Measurements from ENCODE around the gene TRDMT1. TPM values are rescaled to one million over a fixed set of nuclear protein-coding genes. Genes with fewer than 3 reads are reported as not detected.

Gene TRDMT1
- total RNA-seq, 1 donor, result 6.0 TPM

- H3K4me3 ChIP-seq (ENCODE audit: low read depth, low read length), result no peak within 1 kb of the TSS
- no peak for TF ChIP-seq CTCF (IDR thresholded peaks at IDR 0.05; ENCODE audit: insufficient read depth, low read depth, low read length)
- DNase-seq (ENCODE audit: low read depth), result no peak
Measured at GRCh38 chr10:17129741-17130140, 71.7 kb downstream of the TRDMT1 start, which contains the start of gene CUBN. TSS of gene CUBN (minus strand) at chr10:17129811. CDS start at chr10:17129765, 46 bp downstream.

- H3K4me3 ChIP-seq (ENCODE audit: low read depth, low read length), result no peak overlapping the region
Measured at GRCh38 chr10:17128261-17128660, 73.2 kb downstream of the TRDMT1 start.

DNA sequence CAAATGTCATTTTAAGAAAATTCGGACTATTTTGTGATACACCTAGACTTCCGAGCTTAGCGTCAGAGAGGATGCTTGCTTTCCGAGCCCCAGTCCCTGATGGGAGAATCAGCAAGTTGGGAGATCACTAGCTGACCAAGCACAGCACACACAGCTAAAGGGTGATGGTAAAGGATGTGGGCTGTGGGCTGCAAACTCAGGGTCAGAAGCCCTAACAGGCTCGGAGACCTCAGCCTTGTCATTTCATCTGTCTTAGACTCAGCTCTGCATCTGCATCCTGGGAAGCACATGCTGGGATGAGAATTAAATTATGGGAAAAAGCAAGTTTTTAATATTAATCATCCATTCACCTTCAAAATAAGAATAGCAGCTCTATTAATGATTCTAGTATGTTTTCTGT lies 75.1 kb downstream of the TRDMT1 start:
- no peak overlapping the region for H3K4me3 ChIP-seq (ENCODE audit: low read depth, low read length)
- no peak for DNase-seq (ENCODE audit: low read depth)
- no peak for TF ChIP-seq CTCF (IDR thresholded peaks at IDR 0.05; ENCODE audit: insufficient read depth, low read depth, low read length)

More at GRCh38 chr10:17128261-17128660, 73.2 kb downstream of the TRDMT1 start:
- TF ChIP-seq CTCF (IDR thresholded peaks at IDR 0.05; ENCODE audit: insufficient read depth, low read depth, low read length), result no peak
- DNase-seq (ENCODE audit: low read depth), result no peak

- DNase-seq (ENCODE audit: low read depth), result no peak
- TF ChIP-seq CTCF (IDR thresholded peaks at IDR 0.05; ENCODE audit: insufficient read depth, low read depth, low read length), result no peak
- no peak overlapping the region for H3K4me3 ChIP-seq (ENCODE audit: low read depth, low read length)
Measured at GRCh38 chr10:17125206-17125893, 76.1 kb downstream of the TRDMT1 start.

DNA sequence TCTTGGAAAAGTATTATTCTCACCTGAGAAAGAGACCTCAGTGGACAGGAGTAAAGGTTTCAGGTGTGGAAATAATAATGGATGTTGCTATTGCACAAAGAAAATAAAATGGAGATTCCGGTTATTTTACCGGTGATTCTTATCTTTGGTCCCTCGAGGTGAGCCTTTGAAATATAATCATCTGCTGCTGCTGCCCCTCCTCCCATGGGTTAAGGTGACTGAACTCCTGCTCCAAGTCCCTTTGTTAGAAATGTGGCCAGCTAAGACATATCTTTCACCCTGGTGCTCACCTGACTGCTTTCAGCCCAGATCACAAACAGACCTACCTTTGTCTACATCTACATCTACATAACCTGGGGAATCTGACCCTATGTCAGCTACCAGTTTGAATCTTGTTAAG lies 77.5 kb downstream of the TRDMT1 start:
- no peak for DNase-seq (ENCODE audit: low read depth)
- TF ChIP-seq CTCF (IDR thresholded peaks at IDR 0.05; ENCODE audit: insufficient read depth, low read depth, low read length), result no peak
- H3K4me3 ChIP-seq (ENCODE audit: low read depth, low read length), result no peak overlapping the region

- H3K4me3 ChIP-seq (ENCODE audit: low read depth, low read length), result no peak overlapping the region
- TF ChIP-seq CTCF (IDR thresholded peaks at IDR 0.05; ENCODE audit: insufficient read depth, low read depth, low read length), result no peak
- DNase-seq (ENCODE audit: low read depth), result peak; percentile 64
Measured at GRCh38 chr10:17122726-17123661, 78.5 kb downstream of the TRDMT1 start.
